GM12878 (cell line): Measurements from ENCODE around the gene NAA11. TPM values are rescaled to one million over a fixed set of nuclear protein-coding genes. Genes with fewer than 3 reads are reported as not detected.

Experiments used
- ATAC-seq: fragments of 200-7000 bp; cut with Tn5 transposase; 3 replicates; pipeline ENCODE4 v1.9.1; 2020; ENCODE audit warnings: mild to moderate bottlenecking, moderate library complexity
- BruUV-seq: library from RNA; stranded (reverse); fragments of 400-500 nt; replicated peaks from 2 replicates; lab custom pipeline; 2021; lab: Mats Ljungman, UMichigan
- CTCF ChIA-PET: fragments of 300-600 bp; sonication (Branson Sonifier 250); formaldehyde crosslinking; extraction: SDS; loops from one replicate; lab custom pipeline; 2021; ENCODE audit warnings: inconsistent platforms; lab: Yijun Ruan, JAX
- POLR2A ChIA-PET: fragments of 350-600 bp; formaldehyde crosslinking; extraction: SDS; loops from one replicate; lab custom pipeline; 2021; ENCODE audit warnings: inconsistent platforms; lab: Charles Lee
- RAD21 ChIA-PET: fragments of 300-600 bp; sonication (Branson Sonifier 250); formaldehyde crosslinking; loops from one replicate; lab custom pipeline; 2023; ENCODE audit warnings: antibody characterized with exemption; ENCODE audit not compliant: unreplicated experiment; lab: Charles Lee
- SMC1A ChIA-PET: fragments of 300-600 bp; sonication (Branson Sonifier 250); formaldehyde crosslinking; loops from one replicate; lab custom pipeline; 2023; ENCODE audit not compliant: unreplicated experiment, uncharacterized antibody; lab: Charles Lee
- DNase-seq: peaks from one replicate; pipeline ENCODE4 v3.0.0-alpha.2; 2011; ENCODE audit warnings: low read depth, low spot score
- FAIRE-seq: peaks from 3 replicates; lab custom pipeline; 2011; peaks lifted over from hg19 to GRCh38; lab: Jason Lieb, UNC
- H2AFZ ChIP-seq: 2 replicates; pipeline ENCODE4 v1.6.0; 2011; ENCODE audit warnings: low read depth, low read length, control low read depth; ENCODE audit not compliant: control insufficient read depth
- H3K27ac ChIP-seq: 2 replicates; pipeline ENCODE4 v1.5.1; 2011; ENCODE audit warnings: control low read depth; ENCODE audit not compliant: control insufficient read depth, insufficient read depth
- H3K27me3 ChIP-seq, 2 experiments: replicated peaks in 1 of 2; 2 replicates each; pipeline versions ENCODE4 v1.6.0 to v1.6.1; 2011; ENCODE audit warnings: low read length in 1 of 2; ENCODE audit not compliant: control insufficient read depth in 2 of 2, insufficient read depth in 2 of 2
- H3K36me3 ChIP-seq, 2 experiments: 2 replicates each; pipeline ENCODE4 v1.5.1; 2011; ENCODE audit warnings: low read length in 1 of 2; ENCODE audit not compliant: control insufficient read depth in 2 of 2, insufficient read depth in 2 of 2
- H3K4me1 ChIP-seq: 2 replicates; pipeline ENCODE4 v1.6.1; 2011; ENCODE audit warnings: mild to moderate bottlenecking, low read length, moderate library complexity, mixed read lengths; ENCODE audit not compliant: control insufficient read depth, insufficient read depth
- H3K4me2 ChIP-seq: 2 replicates; pipeline ENCODE4 v1.6.0; 2011; ENCODE audit warnings: control low read depth; ENCODE audit not compliant: control insufficient read depth, insufficient read depth
- H3K4me3 ChIP-seq: fragments of 200-600 bp; sonication (generic); 2 replicates; pipeline ENCODE4 v1.5.1; 2016
- H3K79me2 ChIP-seq: 2 replicates; pipeline ENCODE4 v1.6.0; 2011; ENCODE audit warnings: low read length; ENCODE audit not compliant: control insufficient read depth, insufficient read depth
- H3K9ac ChIP-seq: 2 replicates; pipeline ENCODE4 v1.8.0; 2011; ENCODE audit warnings: low read length, control low read depth, mixed read lengths; ENCODE audit not compliant: control insufficient read depth, insufficient read depth
- H3K9me3 ChIP-seq: replicated peaks from 3 replicates; pipeline ENCODE4 v1.5.1; 2011; ENCODE audit warnings: mild to moderate bottlenecking, low read length; ENCODE audit not compliant: control insufficient read depth, insufficient read depth
- H4K20me1 ChIP-seq: 2 replicates; pipeline ENCODE4 v1.6.0; 2011; ENCODE audit not compliant: control insufficient read depth, insufficient read depth
- CEBPB ChIP-seq, 2 experiments: fragments of 150-350 bp in 1 of 2; IDR thresholded peaks; 2 replicates each; pipeline ENCODE4 v1.6.1; 2012 to 2014; ENCODE audit warnings: low read depth in 2 of 2, low read length in 2 of 2, borderline replicate concordance in 1 of 2, inconsistent platforms in 1 of 2
- CREB1 ChIP-seq: IDR thresholded peaks from 2 replicates; pipeline ENCODE4 v1.6.1; 2012; ENCODE audit warnings: low read depth, mild to moderate bottlenecking, inconsistent platforms
- CUX1 ChIP-seq: IDR thresholded peaks from 2 replicates; pipeline ENCODE4 v1.6.1; 2012; ENCODE audit warnings: improper control_type of control experiment, low read depth, low read length; ENCODE audit not compliant: insufficient replicate concordance
- IKZF2 ChIP-seq, 2 experiments: fragments of 450-650 bp; IDR thresholded peaks; 2 replicates each; pipeline ENCODE4 v1.6.1; 2017; ENCODE audit warnings: mild to moderate bottlenecking in 2 of 2, moderate library complexity in 2 of 2
- MEF2B ChIP-seq: fragments of 450-650 bp; IDR thresholded peaks from 2 replicates; pipeline ENCODE4 v1.6.1; 2018; ENCODE audit warnings: mild to moderate bottlenecking, moderate library complexity; ENCODE audit not compliant: partially characterized antibody, poor library complexity, severe bottlenecking
- PKNOX1 ChIP-seq: fragments of 450-650 bp; IDR thresholded peaks from 2 replicates; pipeline ENCODE4 v1.6.1; 2016; ENCODE audit warnings: mild to moderate bottlenecking
- RELA ChIP-seq: fragments of 450-650 bp; IDR thresholded peaks from 2 replicates; pipeline ENCODE4 v1.8.0; 2014; ENCODE audit warnings: borderline replicate concordance; ENCODE audit not compliant: partially characterized antibody
- RFX5 ChIP-seq: IDR thresholded peaks from 2 replicates; pipeline ENCODE4 v1.6.1; 2011; ENCODE audit warnings: low read depth, low read length, improper control_type of control experiment
- RUNX3 ChIP-seq: IDR thresholded peaks from 2 replicates; pipeline ENCODE4 v1.6.1; 2012; ENCODE audit warnings: low read length, inconsistent platforms
- SIN3A ChIP-seq: IDR thresholded peaks from 2 replicates; pipeline ENCODE4 v1.6.1; 2012; ENCODE audit warnings: low read depth, low read length, improper control_type of control experiment
- SREBF1 ChIP-seq: IDR thresholded peaks from 2 replicates; pipeline ENCODE4 v1.6.1; 2012; ENCODE audit warnings: mild to moderate bottlenecking, low read length
- ZBTB11 ChIP-seq: fragments of 450-650 bp; formaldehyde crosslinking; IDR thresholded peaks from 2 replicates; pipeline ENCODE4 v1.5.0; 2022; ENCODE audit warnings: mild to moderate bottlenecking, missing genetic modification characterization
- in situ Hi-C: fragments of 300-500 bp; cut with MboI; formaldehyde crosslinking; loops from 9 replicates; pipeline ENCODE4 v1.14.3; 2018; ENCODE audit warnings: mixed read lengths
- intact Hi-C: fragments of 100-400 bp; cut with micrococcal nuclease; formaldehyde crosslinking; loops from one replicate; pipeline ENCODE4 v1.14.2; 2022; ENCODE audit not compliant: unreplicated experiment
- polyA plus RNA-seq, 11 experiments: library from polyadenylated mRNA; depleted of rRNA in 4 of 11; unstranded in 6 of 11; stranded (reverse) in 5 of 11; fragments of >200 nt; fragmentation: Nextera tagmentation in 4 of 11; fragmentation: Illumina TruSeq in 1 of 11; extraction: Ambion mirVana in 4 of 11; extraction: Trizol in 1 of 11; gene quantifications; 1 replicate in 1 of 11; 2 replicates in 10 of 11; pipeline versions ENCODE4 v1.2.1 to v1.2.3, GENCODE V29; 2011 to 2016; ENCODE audit warnings: inconsistent platforms in 2 of 11, missing spikeins in 2 of 11, low read depth in 1 of 11
- total RNA-seq, 4 experiments: library from RNA; depleted of rRNA in 3 of 4; stranded (reverse); fragments of >200 nt in 3 of 4; fragmentation: Illumina TruSeq in 1 of 4; extraction: Trizol in 1 of 4; gene quantifications; 2 replicates each; pipeline versions ENCODE4 v1.2.1 to v1.2.3, GENCODE V29; 2013 to 2021

NAA11 gene
- total and polyA plus RNA-seq, 10 of the 15 experiments (the other 5 are each of a cell fraction or from before 2014, with no cell fraction given), result 0.12 to 0.16 TPM; not detected in 8

- Histone ChIP-seq H3K27ac (no peak overlapping the region), H3K27me3 (no peaks in the 10 kb centered on the region; a peak in 1 of 4 replicates), H2AFZ (no peak overlapping the region), H3K4me2 (no peak overlapping the region), H3K4me3 (no peak overlapping the region), H3K4me1 (no peaks in the 10 kb centered on the region), H3K9ac (no peak overlapping the region), H3K9me3 (no peaks in the 10 kb centered on the region), H3K79me2 (no peaks in the 10 kb centered on the region), H4K20me1 (no peaks in the 10 kb centered on the region), H3K36me3 (no peaks in the 10 kb centered on the region)
- CTCF ChIA-PET, result interaction anchor here (2.8 kb wide), 1 partner anchor 13 kb away, joined by 8 read pairs; no protein-coding TSS in a partner anchor
- FAIRE-seq, result no peak
- SMC1A ChIA-PET, result interaction anchor here (1.5 kb wide), 2 partner anchors 14 to 22 kb away, joined by 3 to 7 read pairs; no protein-coding TSS in a partner anchor
- TF ChIP-seq RELA (no peak), CUX1 (no peak), ZBTB11 (CRISPR knock-in tag) (no peak), CEBPB (IDR thresholded peaks at IDR 0.05; ENCODE audit: borderline replicate concordance in 1 of 2, low read depth in 2 of 2, low read length in 2 of 2) (no peak), RUNX3 (no peak), SIN3A (no peak), IKZF2 (IDR thresholded peaks at IDR 0.05) (no peak), PKNOX1 (no peak), MEF2B (no peak), SREBF1 (no peak), CREB1 (no peak), RFX5 (no peak)
- peak; percentile 21; the same call in 2 of the 3 replicates for ATAC-seq
- intact Hi-C loops, result no loop called here
- no peak for DNase-seq
- POLR2A ChIA-PET, result no interaction called here
- RAD21 ChIA-PET, result no interaction called here
- BruUV-seq, result no TSS peak
- in situ Hi-C loops, result no loop called here
Measured at GRCh38 chr4:79317711-79318110, 8.2 kb downstream of the NAA11 start.
